ENCODE data around the gene MVK. TPM values are rescaled to one million over a fixed set of nuclear protein-coding genes. Genes with fewer than 3 reads are reported as not detected.

MVK gene
- total RNA-seq: 24.3 and 28.8 TPM in 2 replicates

DNA sequence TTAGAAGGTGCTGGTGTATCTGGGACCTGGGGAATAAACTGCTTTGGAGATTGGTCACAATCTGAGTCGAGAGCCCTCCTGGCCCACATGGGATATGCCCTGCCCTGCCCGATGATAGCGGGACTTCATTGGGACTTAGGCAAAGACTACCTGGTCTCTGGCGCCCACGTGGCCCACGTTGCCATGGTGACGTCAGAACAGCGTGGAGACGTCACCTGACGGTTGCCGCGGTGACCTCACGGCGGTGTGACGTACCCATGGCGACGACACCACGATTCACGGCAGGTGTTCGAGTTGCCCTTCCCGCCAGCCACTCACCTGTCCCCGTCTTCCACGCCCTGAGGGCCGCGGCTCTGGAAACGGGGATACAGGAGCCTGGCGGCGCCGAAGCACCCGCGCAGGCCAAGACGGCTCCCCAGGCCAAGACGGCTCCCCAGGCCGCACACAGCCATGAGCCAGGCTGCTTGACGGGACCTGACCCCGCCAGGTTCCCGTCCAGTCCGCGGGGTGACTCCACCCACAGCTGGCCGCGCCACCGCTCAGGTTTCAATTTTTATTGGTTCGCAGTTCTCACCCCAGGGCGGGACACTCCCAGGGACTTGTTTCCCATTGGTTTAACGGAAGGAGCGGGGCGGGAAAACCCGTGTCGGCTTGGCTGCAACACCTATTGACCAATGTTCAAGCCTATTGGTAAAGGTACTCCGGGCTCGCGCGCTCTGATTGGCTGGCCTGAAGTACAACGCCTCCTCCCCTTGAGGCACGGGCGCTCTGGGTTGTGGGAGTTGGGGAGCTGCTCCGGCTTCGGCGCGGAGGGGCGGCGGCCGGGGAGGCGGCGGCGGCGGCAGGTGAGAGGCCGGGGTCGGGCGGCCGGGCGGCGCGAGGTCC is at the start of gene MVK, which contains the start of gene MMAB:
MVK (plus strand) TSS at position 766 of the 885 bp plus-strand sequence. CDS start 1,029 bp downstream, outside the sequence.
MMAB (minus strand) TSS at position 476 of the 885 bp plus-strand sequence; CDS start at position 452, 24 bp downstream.
- peak; percentile 99 for DNase-seq (ENCODE audit: low read depth)

DNA sequence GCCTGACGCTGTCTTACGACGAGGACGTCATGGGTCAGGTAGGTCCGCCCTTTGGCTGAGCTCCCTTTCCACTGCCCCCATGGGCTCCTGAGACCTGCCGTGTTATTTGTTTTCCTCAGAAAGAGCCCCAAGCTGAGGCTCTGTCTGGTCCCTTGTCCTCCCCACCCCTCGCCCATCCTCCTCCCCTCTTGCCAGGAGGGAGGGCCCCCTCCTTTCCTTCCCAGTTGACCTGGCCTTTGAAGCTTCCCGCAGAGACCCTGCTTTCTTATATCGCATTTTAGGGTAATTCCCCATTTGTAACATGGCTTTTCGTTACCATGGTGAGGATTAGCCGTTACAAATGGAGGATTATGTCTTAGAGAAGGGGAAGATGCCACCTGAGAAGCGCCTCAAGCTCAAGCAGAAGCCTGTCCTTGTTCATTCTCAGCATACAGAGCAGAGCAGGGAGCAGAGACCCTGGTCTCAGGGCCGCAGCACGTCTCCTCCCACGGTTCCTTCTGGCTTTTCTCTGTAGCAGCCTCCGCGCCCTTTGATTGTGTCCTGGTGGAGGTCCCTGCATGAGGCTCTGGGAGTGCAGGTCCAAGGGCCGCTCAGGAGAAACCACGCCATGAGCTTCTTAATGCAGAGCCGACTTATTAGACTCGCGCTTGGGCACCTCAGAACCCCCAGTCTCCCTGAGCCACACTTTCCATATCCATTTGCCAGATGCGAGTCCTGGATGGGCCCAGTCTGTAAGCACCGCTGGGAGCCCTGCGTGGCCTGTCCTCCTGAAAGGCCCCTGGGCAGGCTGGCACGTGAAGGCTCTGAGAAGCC is 48.9 kb upstream of the MVK start:
- DNase-seq (ENCODE audit: low read depth): no peak

DNA sequence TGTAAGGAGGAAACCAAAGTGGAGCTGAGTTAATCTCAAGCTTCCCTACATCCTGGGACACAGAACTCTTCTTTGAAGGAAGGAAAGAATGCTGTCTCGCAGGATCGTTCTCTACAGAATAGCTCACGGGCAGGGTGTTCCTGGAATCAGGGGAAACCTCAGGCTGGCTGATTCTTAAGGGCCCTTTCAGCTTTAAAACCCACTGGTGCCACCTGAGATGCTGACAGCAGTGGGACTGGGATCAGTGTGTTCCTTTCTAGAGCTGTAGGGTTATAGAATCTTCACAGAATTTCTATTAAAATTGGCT is 48.4 kb upstream of the MVK start:
- no peak for DNase-seq (ENCODE audit: low read depth)

DNA sequence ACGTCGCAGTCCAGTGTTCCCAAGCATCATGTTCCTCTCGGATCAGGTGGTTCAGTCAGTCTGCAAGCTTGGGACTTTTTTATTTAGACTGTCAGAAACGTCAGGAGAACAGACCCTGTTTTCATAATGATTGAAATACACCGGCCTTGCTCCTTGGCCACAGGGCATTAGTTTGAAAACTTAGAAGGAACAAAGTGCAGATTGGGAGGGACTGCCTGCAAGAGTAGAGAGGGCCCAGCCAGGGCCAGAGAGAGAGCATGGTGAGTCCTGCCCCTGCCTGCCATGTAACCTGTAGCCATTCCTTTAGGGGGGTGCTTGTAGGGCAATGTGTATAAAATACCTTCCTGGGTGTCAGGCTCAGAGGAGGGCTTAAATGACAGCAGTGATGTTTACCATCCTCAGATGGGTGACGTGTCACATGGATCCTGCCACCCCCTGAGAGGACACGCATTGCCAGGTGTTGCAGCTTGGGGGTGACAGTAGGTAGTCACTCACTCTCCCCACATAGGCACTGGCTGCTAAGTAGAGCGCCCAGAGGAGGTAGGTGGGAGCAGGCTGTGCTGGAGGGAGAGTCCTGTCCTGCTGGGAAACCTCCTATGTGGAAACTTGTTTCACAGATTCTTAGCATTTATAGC is 46.0 kb upstream of the MVK start:
- DNase-seq (ENCODE audit: low read depth): no peak

DNA sequence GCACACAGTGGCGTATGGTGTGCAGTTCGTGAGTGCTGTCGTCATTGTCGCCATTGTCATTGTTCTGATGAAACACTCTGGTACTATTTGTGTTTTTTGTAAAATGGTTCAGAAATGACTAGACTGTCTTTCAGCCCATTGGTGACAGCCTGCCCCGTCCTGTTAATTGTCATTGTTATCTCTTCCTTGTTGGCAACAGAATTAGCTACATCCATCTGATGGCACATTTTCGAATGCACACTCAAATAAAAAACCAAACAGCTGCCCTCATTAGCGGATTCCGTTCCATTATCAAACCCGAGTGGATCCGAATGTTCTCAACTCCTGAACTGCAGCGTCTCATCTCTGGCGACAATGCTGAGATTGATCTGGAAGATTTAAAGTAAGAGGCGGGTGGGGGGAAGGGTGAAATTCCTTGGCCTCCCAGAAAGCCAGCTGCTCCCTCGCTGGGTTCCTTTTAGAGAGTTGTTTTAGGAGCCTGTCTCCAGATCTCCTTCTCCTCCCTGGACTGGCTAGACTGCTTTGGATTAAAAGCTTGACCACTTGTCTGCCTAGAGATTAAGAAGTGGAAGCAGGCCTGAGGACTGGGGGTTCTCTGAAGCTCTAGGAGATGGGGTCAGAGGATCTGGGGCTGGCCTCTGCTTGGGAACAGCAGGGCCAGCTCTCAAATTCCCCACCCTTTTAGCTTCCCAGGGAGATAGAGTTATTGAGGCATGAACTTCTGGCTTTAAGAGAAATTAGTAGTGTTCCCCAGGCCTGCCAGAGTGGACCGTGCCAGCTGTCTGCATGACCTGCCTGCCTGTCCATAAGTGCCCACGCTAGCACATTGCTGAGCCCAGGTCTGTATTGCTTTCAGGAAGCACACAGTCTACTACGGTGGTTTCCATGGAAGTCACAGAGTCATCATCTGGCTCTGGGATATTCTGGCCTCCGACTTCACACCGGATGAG is 43.6 kb upstream of the MVK start:
- DNase-seq (ENCODE audit: low read depth): no peak

DNA sequence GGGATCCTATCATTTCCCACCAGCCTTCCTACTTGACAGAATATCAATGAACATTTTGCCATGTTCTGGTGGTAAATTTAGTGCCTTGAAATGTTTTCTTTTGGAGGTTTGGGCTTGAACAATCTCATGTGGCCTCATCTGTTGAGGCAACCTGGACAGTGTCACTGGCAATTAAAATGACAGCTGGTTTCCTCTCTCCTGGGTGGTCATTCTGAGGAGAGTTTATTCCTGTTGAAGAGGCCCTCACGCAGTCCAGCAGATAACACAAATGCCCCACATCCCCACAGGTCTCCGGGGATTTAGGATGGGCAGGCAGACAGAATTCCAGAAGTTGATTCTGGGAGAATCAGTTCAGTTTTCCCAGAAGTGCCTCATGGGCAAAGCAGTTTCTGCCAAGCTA is 42.2 kb upstream of the MVK start:
- no peak for DNase-seq (ENCODE audit: low read depth)

DNA sequence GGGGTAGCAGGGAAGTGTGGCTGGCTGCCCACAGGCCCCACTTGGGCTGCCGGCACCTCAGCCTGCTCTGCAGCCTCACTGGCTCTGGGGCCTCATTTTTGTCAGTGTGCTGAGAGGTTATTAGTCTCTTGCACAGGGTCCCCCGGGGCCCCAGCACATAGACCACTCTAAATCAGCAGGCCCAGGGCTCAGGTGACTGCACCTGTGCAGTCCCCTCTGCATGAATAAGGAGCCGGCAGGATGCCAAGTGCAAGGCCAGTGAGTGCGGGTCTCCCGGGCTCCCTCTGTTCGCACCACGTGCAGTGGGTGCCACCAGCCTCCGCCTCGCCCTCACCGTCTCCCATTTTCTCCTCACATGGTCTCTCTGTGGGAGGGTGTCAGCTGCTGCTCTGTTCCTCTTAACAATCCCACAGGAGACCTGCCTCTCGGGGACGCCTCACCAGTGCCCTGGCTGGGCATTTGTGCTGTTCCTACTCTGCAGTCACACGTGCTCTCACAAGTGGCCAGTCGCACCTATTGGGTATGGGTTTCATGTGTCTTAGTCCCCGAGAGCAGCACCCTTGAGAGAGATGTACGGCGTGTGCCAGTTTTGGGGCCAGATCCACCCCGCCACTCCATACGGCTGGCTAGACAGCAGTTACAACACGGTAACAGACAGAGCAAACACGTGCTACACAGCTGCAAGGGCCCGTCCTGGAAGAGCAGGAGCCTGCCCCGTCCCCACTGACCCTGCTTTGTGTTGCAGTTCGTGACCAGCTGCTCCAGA is 40.7 kb upstream of the MVK start:
- DNase-seq (ENCODE audit: low read depth): no peak

DNA sequence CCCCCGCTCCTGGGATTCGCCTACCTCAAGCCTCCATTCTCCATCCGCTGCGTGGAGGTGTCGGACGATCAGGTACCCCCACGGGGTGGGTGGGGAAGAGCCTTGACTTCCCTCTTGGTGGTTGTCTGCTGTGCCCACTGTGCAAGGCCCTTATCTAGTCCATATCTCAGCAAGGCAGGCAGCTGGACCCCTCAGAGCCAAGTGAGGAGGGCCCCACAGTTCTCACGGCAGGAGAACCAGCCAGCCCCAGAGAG is 40.2 kb upstream of the MVK start:
- DNase-seq (ENCODE audit: low read depth): no peak

DNA sequence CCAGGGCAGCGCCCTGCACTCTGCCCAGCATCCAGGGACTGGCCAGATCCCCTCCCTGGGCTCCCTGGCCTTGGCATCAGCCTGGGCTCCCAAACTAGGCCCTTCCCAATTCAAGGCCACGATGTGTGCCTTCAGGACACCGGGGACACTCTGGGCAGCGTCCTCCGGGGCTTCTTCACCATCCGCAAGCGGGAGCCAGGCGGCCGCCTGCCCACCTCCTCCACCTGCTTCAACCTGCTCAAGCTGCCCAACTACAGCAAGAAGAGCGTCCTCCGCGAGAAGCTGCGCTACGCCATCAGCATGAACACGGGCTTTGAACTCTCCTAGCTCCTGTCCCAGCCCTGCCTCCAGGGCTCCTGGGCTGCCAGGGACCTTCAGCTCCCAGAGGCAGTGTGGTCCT is 39.1 kb upstream of the MVK start:
- no peak for DNase-seq (ENCODE audit: low read depth)

DNA sequence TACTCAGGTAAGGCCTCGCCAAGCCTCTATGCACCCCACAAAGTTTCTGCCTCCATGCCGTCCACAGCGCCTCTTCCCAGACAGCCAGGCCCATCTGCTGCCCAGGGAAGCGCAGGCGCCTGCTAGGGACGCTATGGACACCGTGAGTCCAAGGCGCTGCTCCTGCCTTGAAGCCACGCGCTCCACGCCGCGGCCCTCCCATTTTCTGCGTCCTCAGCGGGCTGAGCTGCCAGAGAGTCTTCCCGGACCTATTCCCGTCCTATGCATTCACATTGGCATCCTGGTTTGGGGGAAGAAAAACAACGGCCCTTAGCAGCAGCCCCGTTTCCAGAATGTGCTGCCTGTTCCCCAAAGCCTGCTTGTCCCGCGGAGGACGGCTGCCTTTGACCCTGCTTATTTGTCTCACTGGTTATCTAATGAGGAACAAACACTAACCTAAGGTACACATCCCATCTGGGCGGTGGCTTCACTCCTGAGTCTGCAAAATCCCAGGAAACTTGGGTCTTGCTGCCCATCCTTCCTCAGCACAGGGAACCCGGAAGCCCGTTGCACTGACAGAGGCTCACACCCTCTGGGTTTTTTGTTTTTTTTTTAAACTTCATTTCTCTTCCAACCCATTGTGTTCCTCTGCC is 38.2 kb upstream of the MVK start:
- no peak for DNase-seq (ENCODE audit: low read depth)

DNA sequence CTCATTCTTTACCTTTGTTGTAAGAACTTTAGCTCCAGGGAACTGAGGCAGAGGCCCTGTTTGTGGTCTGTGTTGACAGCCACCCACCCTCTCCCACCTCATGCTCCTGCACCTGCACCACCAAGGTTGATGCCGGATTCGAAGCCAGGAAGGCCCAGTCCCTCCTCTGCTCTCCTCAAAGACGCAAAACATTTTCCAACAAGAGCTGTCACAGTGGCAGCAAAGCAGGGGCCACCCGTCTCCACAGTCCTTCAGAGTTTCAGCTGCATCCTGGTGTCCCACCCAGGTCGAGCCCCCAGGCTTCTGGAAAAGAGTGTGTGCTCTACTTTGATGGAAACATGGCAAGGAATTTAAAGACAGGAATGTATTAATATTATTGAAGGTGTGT is 37.7 kb upstream of the MVK start:
- DNase-seq (ENCODE audit: low read depth): no peak

DNA sequence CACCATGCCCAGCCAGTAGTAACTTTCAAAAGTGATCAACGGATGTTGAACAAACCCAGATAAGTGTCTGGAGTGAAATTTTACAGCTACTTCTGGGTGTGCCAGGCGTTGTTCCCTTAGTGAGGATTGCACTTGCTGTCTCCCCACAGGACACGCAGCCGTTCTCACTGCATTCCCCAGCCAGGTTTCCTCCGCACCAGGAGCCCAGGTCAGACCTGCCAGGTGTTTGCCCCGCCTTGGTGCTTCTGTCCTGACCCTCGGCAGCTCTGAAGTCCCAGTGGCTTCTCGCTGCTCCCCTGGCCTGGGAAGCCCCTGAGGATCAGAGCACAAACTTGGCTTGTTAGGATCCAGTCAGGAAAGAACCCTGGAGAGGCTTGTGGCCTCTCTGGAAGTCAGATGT is 36.5 kb upstream of the MVK start:
- no peak for DNase-seq (ENCODE audit: low read depth)

DNA sequence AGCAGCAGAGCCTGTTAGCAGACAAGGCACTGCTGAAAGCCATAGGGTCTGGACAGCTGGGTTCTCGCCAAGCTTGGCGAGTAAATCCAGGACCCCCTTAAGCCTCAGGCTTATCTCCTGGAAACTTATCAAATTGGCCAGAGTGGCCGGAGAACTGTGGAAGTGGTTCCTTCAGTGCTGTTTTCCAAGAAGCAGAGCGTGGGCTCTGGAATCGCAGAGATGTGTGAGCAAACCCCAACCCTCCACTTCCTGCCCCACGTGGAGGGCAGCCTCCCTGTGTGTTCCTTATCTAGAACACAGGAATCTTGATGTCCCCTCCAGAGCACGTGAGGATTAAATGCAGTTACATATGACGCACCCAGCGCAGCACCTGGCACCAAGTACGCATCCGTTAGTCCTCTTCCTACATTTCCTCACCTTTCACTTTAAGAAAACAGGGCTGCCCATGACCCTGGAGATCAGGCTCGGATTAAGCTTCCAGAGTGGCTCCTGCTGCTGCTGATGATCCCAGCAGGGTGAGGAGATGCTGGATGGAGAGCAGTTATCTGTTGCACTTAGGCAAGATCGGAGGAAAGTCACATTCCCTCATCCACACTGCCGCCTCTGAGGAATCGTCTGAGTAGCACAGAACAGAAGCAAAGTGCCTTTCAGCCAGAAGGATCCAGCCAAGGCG is 35.3 kb upstream of the MVK start:
- no peak for DNase-seq (ENCODE audit: low read depth)

DNA sequence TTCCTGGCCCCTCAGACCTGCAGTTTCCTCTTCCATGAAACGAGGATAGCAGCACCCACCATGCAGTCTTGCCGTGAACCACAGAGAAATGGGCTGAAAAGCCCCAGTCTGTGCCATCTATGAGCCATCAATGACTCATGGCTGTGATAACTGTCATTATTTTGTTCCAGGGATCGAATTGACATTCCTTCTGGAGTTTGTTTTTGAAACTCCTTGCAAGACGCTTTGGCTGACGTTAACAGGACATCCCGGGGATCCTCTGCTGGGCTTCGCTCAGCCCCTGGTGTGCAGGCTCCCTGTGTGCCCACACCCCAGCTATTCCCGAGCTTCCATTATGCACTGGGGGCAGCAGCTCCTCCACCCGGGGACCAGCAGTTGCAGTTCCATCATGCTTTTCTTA is 34.1 kb upstream of the MVK start:
- no peak for DNase-seq (ENCODE audit: low read depth)

DNA sequence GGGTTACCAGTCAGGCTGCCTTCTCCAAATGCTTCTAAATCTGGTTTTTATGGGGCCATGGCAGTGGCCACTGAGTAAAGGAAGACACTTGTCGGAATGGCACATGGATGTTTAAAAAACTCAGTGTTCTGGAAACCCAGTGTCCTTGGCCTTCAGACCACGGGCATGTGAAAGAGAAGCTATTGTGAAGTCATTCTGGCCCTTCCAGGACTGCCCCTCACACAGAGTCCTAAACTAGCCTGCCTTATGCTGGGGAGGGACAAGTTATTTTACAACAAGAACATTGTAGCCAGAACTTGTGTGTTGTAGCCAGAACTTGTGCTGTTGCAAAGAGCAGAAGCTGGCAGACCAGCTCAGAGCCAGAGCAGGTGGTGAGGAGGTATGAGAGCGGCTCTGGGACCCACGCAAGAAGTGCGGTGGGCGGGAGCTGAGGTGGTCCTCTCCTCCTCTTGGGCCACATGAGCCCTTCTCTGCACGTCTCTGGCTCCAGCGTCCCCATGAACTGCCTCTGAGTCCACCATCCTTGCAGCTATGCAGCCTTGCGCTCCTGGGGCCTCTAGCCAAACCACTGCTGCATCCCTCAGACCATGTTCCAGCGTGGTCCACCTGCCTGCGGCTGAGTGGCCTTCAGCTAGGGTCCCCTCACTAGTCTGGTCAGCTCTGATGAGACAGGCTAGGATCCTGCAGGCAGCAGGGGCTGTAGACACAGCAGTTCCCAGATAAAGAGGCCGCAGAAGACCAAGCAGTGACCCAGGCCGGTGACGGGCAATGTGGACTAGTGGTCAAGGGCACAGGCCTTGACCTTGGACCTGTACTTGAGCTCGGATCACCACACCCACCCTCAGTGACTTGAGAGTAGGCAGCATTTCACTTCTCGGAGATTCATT is 32.8 kb upstream of the MVK start:
- DNase-seq (ENCODE audit: low read depth): no peak

DNA sequence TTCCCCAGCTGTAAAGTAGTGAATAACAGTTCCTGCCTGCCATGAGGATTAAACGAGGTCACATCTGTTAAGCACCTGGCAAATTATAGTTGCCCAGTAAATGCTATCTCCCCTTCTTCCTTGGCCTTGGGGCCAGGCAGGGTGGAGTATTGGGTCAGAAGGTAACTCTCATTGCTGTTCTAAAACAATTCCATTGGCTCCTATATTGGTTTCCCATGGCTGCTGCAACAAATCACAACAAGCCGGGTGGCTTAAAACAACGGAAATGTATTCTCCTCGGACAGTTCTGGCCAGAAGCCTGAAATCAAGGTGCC is 32.2 kb upstream of the MVK start:
- no peak for DNase-seq (ENCODE audit: low read depth)

DNA sequence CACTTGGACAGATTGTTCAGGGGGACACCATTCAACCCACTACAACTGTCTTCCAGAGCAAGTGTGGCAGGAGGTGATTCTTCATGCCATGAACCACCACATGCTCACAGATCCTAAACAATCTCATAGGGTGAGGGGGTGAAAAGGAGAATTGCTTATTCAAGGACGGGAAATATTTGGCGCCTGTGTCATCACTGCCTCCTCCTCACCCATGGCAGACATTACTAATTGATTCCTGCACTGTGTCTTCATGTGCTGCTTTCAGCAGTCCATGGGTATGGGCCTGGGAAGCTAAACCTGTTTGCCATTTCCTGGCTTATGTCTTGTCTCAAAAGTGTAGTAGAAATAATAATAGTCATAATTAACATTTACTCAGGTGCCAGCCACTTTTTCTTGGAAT is 31.6 kb upstream of the MVK start:
- peak; percentile 23 for DNase-seq (ENCODE audit: low read depth)

DNA sequence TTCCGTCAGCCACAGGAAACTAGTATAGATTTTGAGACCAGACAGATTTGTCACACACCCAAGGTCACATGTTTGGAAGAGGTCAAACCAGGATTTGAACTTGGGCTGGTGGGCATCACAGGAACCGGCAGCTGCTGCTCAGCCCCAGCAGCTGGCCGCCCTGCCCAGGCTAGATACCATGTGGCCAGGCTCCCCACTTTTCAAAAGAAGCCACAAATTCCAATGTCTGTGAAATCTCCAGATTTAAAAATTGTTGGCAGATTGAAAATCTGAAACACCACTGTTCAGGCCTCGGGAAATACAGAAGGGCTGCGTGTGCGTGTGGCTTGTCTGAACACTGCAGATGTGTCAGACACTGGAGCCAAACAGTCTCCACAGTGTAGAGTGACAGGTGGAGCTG is 30.7 kb upstream of the MVK start:
- DNase-seq (ENCODE audit: low read depth): no peak

DNA sequence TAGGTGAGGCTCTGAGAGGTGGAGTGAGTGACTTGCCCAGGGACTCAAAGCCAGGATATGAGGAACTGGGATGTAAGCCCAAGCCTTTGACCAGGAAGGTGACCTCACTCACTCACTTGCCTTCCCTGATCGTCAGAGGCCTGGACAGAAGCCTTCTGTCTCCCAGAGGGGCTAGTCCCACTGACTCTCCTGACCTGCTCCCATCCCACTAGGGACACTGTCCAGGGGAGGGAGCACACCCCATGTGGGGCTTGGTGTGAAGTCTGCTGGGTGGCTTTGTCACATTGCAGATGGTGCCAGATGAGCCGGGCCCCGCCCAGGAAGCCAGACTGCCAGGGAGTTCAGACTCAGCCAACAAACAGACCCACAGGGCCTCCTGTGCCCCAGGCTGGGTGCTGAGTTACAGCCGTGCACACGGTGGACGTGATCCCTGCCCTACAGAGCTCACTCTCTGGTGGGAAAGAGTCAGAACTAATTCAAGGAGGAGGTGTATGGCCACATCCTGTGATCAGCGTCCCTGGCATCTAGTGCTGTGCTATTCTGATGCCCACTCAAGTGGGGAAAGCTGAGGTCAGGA is 28.6 kb upstream of the MVK start:
- DNase-seq (ENCODE audit: low read depth): peak; percentile 83
